ENCODE results near the gene GSE1. TPM values are rescaled to one million over a fixed set of nuclear protein-coding genes. Genes with fewer than 3 reads are reported as not detected.

The GSE1 gene
- total and polyA plus RNA-seq, 9 of the 15 experiments (the other 6 are each of a cell fraction or from before 2014, with no cell fraction given): 12.2 to 244 (median 57.9) TPM

DNA sequence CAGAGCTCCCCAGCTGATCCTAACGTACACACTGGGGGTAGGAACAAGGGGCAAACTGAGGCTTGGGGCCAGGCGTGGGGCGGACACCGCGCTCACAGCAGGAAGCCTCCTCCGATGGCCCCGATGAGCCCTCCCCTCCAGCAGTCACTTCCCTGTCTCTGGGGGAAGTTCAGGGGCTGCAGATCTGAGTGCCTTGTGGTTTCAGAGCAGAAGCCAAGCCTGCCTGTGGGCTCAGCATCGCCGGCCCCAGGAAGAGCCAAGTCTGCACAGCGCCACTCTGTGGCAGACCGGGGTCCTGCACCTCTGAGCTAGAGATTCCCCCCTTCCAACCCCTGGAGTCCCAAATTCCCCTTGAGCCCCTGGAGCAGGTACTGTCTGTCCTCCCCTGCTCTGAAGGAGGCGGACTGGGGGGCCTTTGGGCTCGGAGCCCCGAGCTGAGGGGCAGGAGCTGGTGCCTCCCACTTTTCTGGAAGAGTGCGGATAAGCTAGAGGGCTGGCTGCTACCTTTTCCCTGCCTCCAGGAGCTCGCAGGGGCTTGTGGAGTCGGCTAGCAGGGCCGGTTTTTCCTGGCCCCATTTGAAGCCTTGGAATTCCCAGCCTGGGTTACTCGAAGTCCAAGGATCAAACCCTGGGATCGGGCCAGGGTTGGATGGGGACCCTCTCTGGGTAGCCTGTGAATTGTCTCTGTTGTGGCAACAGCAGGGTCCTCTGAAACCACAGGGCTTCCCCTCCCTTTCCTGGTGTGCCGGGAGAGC is 2.9 kb downstream of the GSE1 start (continued):
- TF ChIP-seq, protein P1, sequence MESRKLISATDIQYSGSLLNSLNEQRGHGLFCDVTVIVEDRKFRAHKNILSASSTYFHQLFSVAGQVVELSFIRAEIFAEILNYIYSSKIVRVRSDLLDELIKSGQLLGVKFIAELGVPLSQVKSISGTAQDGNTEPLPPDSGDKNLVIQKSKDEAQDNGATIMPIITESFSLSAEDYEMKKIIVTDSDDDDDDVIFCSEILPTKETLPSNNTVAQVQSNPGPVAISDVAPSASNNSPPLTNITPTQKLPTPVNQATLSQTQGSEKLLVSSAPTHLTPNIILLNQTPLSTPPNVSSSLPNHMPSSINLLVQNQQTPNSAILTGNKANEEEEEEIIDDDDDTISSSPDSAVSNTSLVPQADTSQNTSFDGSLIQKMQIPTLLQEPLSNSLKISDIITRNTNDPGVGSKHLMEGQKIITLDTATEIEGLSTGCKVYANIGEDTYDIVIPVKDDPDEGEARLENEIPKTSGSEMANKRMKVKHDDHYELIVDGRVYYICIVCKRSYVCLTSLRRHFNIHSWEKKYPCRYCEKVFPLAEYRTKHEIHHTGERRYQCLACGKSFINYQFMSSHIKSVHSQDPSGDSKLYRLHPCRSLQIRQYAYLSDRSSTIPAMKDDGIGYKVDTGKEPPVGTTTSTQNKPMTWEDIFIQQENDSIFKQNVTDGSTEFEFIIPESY (CRISPR knock-in tag; IDR thresholded peaks at IDR 0.05): peak; percentile 40; the same call in 1 of the 2 replicates
- TF ChIP-seq ZFP30 (CRISPR knock-in tag; IDR thresholded peaks at IDR 0.05; ENCODE audit: borderline replicate concordance) (no peak), MEIS2 (IDR thresholded peaks at IDR 0.05; ENCODE audit: partially characterized antibody) (no peak), BRF1 (IDR thresholded peaks at IDR 0.05; ENCODE audit: borderline replicate concordance, extremely low read depth, insufficient read length) (no peak), SP1 (CRISPR knock-in tag; IDR thresholded peaks at IDR 0.05) (peak; percentile 57; the same call in 1 of the 2 replicates), CEBPG (CRISPR knock-in tag; IDR thresholded peaks at IDR 0.05) (no peak; the same call in 1 of the 2 replicates), CEBPG (tag; conservative IDR thresholded peaks at IDR 0.05 in 1 of 2, IDR thresholded peaks at IDR 0.05 in 1 of 2) (no peak), KLF16 (IDR thresholded peaks at IDR 0.05) (peak; percentile 68; the same call in 1 of the 2 replicates), TOE1 (IDR thresholded peaks at IDR 0.05; ENCODE audit: borderline replicate concordance) (0 out of 2 replicates have a peak, but pooled peaks have one; percentile 27), TOE1 (CRISPR knock-in tag; IDR thresholded peaks at IDR 0.05; ENCODE audit: borderline replicate concordance, low read depth) (no peak), DNMT1 (IDR thresholded peaks at IDR 0.05) (no peak), CBX8 (IDR thresholded peaks at IDR 0.05; ENCODE audit: borderline replicate concordance, extremely low read depth, low read depth, low read length, poor library complexity, severe bottlenecking) (no peak), ZEB2 (IDR thresholded peaks at IDR 0.05) (no peak), TSC22D4 (tag; IDR thresholded peaks at IDR 0.05) (no peak), HDAC3 (IDR thresholded peaks at IDR 0.05; ENCODE audit: borderline replicate concordance, partially characterized antibody) (no peak), ZNF133 (CRISPR knock-in tag; IDR thresholded peaks at IDR 0.05) (no peak), SOX6 (IDR thresholded peaks at IDR 0.05) (peak; percentile 73; the same call in 1 of the 2 replicates), HOXB6 (CRISPR knock-in tag; IDR thresholded peaks at IDR 0.05; ENCODE audit: borderline replicate concordance) (no peak), BCOR (IDR thresholded peaks at IDR 0.05) (no peak; the same call in 1 of the 2 replicates), ZSCAN29 (IDR thresholded peaks at IDR 0.05) (no peak)
- TF ChIP-seq, protein P2, sequence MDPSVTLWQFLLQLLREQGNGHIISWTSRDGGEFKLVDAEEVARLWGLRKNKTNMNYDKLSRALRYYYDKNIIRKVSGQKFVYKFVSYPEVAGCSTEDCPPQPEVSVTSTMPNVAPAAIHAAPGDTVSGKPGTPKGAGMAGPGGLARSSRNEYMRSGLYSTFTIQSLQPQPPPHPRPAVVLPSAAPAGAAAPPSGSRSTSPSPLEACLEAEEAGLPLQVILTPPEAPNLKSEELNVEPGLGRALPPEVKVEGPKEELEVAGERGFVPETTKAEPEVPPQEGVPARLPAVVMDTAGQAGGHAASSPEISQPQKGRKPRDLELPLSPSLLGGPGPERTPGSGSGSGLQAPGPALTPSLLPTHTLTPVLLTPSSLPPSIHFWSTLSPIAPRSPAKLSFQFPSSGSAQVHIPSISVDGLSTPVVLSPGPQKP (CRISPR knock-in tag; IDR thresholded peaks at IDR 0.05): no peak
- TF ChIP-seq, protein P3, sequence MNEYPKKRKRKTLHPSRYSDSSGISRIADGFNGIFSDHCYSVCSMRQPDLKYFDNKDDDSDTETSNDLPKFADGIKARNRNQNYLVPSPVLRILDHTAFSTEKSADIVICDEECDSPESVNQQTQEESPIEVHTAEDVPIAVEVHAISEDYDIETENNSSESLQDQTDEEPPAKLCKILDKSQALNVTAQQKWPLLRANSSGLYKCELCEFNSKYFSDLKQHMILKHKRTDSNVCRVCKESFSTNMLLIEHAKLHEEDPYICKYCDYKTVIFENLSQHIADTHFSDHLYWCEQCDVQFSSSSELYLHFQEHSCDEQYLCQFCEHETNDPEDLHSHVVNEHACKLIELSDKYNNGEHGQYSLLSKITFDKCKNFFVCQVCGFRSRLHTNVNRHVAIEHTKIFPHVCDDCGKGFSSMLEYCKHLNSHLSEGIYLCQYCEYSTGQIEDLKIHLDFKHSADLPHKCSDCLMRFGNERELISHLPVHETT (CRISPR knock-in tag; conservative IDR thresholded peaks at IDR 0.05 in 1 of 2, IDR thresholded peaks at IDR 0.05 in 1 of 2): peak in 1 of 2 experiments; percentile 40; a peak in 1 of 4 replicates
